H1 (cell line): ENCODE measurements around the gene ZNF629. TPM values are rescaled to one million over a fixed set of nuclear protein-coding genes. Genes with fewer than 3 reads are reported as not detected.

Experiments
- CTCF ChIA-PET: fragments of 300-600 bp; sonication (Branson Sonifier 250); formaldehyde crosslinking; loops from one replicate; lab custom pipeline; 2021; ENCODE audit not compliant: partially characterized antibody; lab: Charles Lee
- POLR2A ChIA-PET: fragments of 300-600 bp; sonication (Branson Sonifier 250); formaldehyde crosslinking; loops from one replicate; lab custom pipeline; 2021; ENCODE audit warnings: inconsistent platforms; ENCODE audit not compliant: partially characterized antibody; lab: Charles Lee
- DNase-seq, 2 experiments: peaks; one replicate each; pipeline versions ENCODE4 v3.0.0 to v3.0.0-alpha.2; 2010 to 2022; ENCODE audit warnings: low spot score in 2 of 2, low read depth in 1 of 2, mixed read lengths in 1 of 2
- FAIRE-seq: peaks from 2 replicates; lab custom pipeline; 2011; peaks lifted over from hg19 to GRCh38; lab: Jason Lieb, UNC
- H2AFZ ChIP-seq: 2 replicates; pipeline ENCODE4 v1.8.1; 2012; ENCODE audit warnings: low read length, inconsistent platforms
- H2AK5ac ChIP-seq: 2 replicates; pipeline ENCODE4 v1.6.1; 2013; ENCODE audit warnings: low read depth, low read length
- H2BK120ac ChIP-seq: replicated peaks from 2 replicates; pipeline ENCODE3; 2013; ENCODE audit warnings: low read depth, low read length, inconsistent platforms
- H2BK12ac ChIP-seq: 2 replicates; pipeline ENCODE4 v1.6.1; 2013; ENCODE audit warnings: low read depth, low read length
- H2BK15ac ChIP-seq: 2 replicates; pipeline ENCODE4 v1.6.1; 2013; ENCODE audit warnings: low read length
- H2BK20ac ChIP-seq: 2 replicates; pipeline ENCODE4 v1.6.1; 2013; ENCODE audit warnings: low read length
- H2BK5ac ChIP-seq: 2 replicates; pipeline ENCODE4 v1.6.1; 2013; ENCODE audit warnings: low read depth, low read length
- H3K14ac ChIP-seq: 2 replicates; pipeline ENCODE4 v1.6.1; 2013; ENCODE audit warnings: inconsistent platforms; ENCODE audit not compliant: insufficient read length
- H3K18ac ChIP-seq: 2 replicates; pipeline ENCODE4 v1.6.1; 2013; ENCODE audit warnings: low read length; ENCODE audit errors: extremely low read depth
- H3K23ac ChIP-seq: 2 replicates; pipeline ENCODE4 v1.6.1; 2013; ENCODE audit warnings: inconsistent platforms; ENCODE audit not compliant: insufficient read length
- H3K23me2 ChIP-seq: 2 replicates; pipeline ENCODE4 v1.6.1; 2013; ENCODE audit warnings: low read depth, low read length
- H3K27ac ChIP-seq: 2 replicates; pipeline ENCODE4 v1.6.1; 2011; ENCODE audit warnings: low read depth, low read length, inconsistent platforms
- H3K27me3 ChIP-seq, 4 experiments: replicated peaks in 1 of 4; 1 replicate in 1 of 4; 2 replicates in 3 of 4; pipeline versions ENCODE4 v1.6.1 to v1.8.1; 2011 to 2013; ENCODE audit warnings: low read length in 3 of 4, mild to moderate bottlenecking in 3 of 4, inconsistent platforms in 2 of 4, mixed read lengths in 2 of 4, moderate library complexity in 1 of 4; ENCODE audit not compliant: control insufficient read depth in 3 of 4, insufficient read depth in 3 of 4; ENCODE audit errors: extremely low read depth in 1 of 4
- H3K36me3 ChIP-seq, 4 experiments: 2 replicates each; pipeline versions ENCODE4 v1.6.1 to v1.8.1; 2011 to 2013; ENCODE audit warnings: mild to moderate bottlenecking in 4 of 4, low read length in 3 of 4, moderate library complexity in 2 of 4, control low read depth in 1 of 4, inconsistent platforms in 1 of 4; ENCODE audit not compliant: insufficient read depth in 4 of 4, control insufficient read depth in 2 of 4
- H3K4ac ChIP-seq: replicated peaks from 2 replicates; pipeline ENCODE3; 2013; ENCODE audit warnings: low read length, low read depth, mixed read lengths, inconsistent platforms; ENCODE audit not compliant: insufficient read length
- H3K4me1 ChIP-seq, 4 experiments: replicated peaks in 1 of 4; 1 replicate in 1 of 4; 2 replicates in 3 of 4; pipeline versions ENCODE4 v1.6.1 to v1.8.1; 2011 to 2013; ENCODE audit warnings: low read length in 3 of 4, inconsistent platforms in 2 of 4, mixed read lengths in 1 of 4; ENCODE audit not compliant: insufficient read depth in 4 of 4, control insufficient read depth in 3 of 4
- H3K4me2 ChIP-seq, 2 experiments: 2 replicates each; pipeline versions ENCODE4 v1.6.1 to v1.8.1; 2011 to 2013; ENCODE audit warnings: low read depth in 2 of 2, low read length in 2 of 2, control low read depth in 1 of 2, inconsistent platforms in 1 of 2, mild to moderate bottlenecking in 1 of 2; ENCODE audit not compliant: insufficient read depth in 1 of 2
- H3K4me3 ChIP-seq, 4 experiments: fragments of 200-600, 300-600 bp in 1 of 4; sonication (generic), shearing (Covaris generic), sonication (Bioruptor Twin) in 1 of 4; 2 replicates each; pipeline versions ENCODE4 v1.5.1 to v1.8.1; 2011 to 2016; ENCODE audit warnings: low read length in 4 of 4, low read depth in 3 of 4, control low read depth in 2 of 4, inconsistent platforms in 2 of 4, mild to moderate bottlenecking in 2 of 4, mixed read lengths in 1 of 4, moderate library complexity in 1 of 4; ENCODE audit not compliant: insufficient read depth in 2 of 4; ENCODE audit errors: extremely low read depth in 1 of 4
- H3K56ac ChIP-seq: replicated peaks from 2 replicates; pipeline ENCODE3; 2013; ENCODE audit warnings: low read depth, mild to moderate bottlenecking, mixed read lengths, low read length, inconsistent platforms; ENCODE audit not compliant: insufficient read length
- H3K79me1 ChIP-seq: 2 replicates; pipeline ENCODE4 v1.6.1; 2013; ENCODE audit warnings: low read depth, low read length, control low read depth
- H3K79me2 ChIP-seq, 2 experiments: 2 replicates each; pipeline versions ENCODE4 v1.6.1 to v1.8.1; 2012 to 2013; ENCODE audit warnings: low read length in 2 of 2, mild to moderate bottlenecking in 2 of 2, inconsistent platforms in 1 of 2; ENCODE audit not compliant: insufficient read depth in 2 of 2, control insufficient read depth in 1 of 2
- H3K9ac ChIP-seq, 4 experiments: replicated peaks in 1 of 4; 1 replicate in 1 of 4; 2 replicates in 3 of 4; pipeline versions ENCODE4 v1.6.1 to v1.8.1; 2011 to 2013; ENCODE audit warnings: low read depth in 3 of 4, low read length in 3 of 4, control low read depth in 2 of 4, mild to moderate bottlenecking in 2 of 4, moderate library complexity in 2 of 4, inconsistent platforms in 1 of 4; ENCODE audit errors: extremely low read depth in 1 of 4
- H3K9me3 ChIP-seq, 2 experiments: 2 replicates each; pipeline versions ENCODE4 v1.6.1 to v1.8.1; 2012 to 2013; ENCODE audit warnings: mild to moderate bottlenecking in 2 of 2, moderate library complexity in 2 of 2, control low read depth in 1 of 2, inconsistent platforms in 1 of 2, low read depth in 1 of 2, low read length in 1 of 2, mixed read lengths in 1 of 2; ENCODE audit not compliant: insufficient read depth in 2 of 2
- H4K20me1 ChIP-seq, 2 experiments: replicated peaks in 1 of 2; 2 replicates each; pipeline versions ENCODE3 to v1.8.1; 2011 to 2013; ENCODE audit warnings: inconsistent platforms in 2 of 2, low read length in 2 of 2, mild to moderate bottlenecking in 1 of 2; ENCODE audit not compliant: insufficient read depth in 2 of 2, control insufficient read depth in 1 of 2
- H4K5ac ChIP-seq: 2 replicates; pipeline ENCODE4 v1.6.1; 2013; ENCODE audit warnings: low read length, low read depth, mixed read lengths, inconsistent platforms; ENCODE audit not compliant: insufficient read length
- H4K8ac ChIP-seq: 2 replicates; pipeline ENCODE4 v1.8.0; 2013; ENCODE audit warnings: mild to moderate bottlenecking, moderate library complexity, low read length, inconsistent platforms; ENCODE audit not compliant: insufficient read depth; ENCODE audit errors: extremely low read depth
- H4K91ac ChIP-seq: replicated peaks from 2 replicates; pipeline ENCODE3; 2013; ENCODE audit warnings: low read length, mixed read lengths, inconsistent platforms; ENCODE audit not compliant: insufficient read length
- CEBPB ChIP-seq: IDR thresholded peaks from 2 replicates; pipeline ENCODE4 v1.6.1; 2012; ENCODE audit warnings: low read depth, low read length
- WGBS, 2 experiments: shearing (Covaris generic) in 1 of 2; methylation state at CpG; one replicate each; pipeline versions ENCODE4 v1.1.6 to v1.1.7; 2013 to 2015; ENCODE audit warnings: low lambda C conversion rate in 2 of 2, mixed read lengths in 2 of 2, inconsistent platforms in 1 of 2, low coverage in 1 of 2, missing lambda C conversion rate in 1 of 2; ENCODE audit not compliant: insufficient replicate concordance in 2 of 2, insufficient coverage in 1 of 2, insufficient read length in 1 of 2; ENCODE audit errors: extremely low coverage in 1 of 2, missing lambda C conversion rate in 1 of 2; 5-methylcytosine and 5-hydroxymethylcytosine counted together
- polyA plus RNA-seq, 7 experiments: library from polyadenylated mRNA; depleted of rRNA in 3 of 7; stranded (reverse) in 5 of 7; unstranded in 2 of 7; fragments of >200 nt in 5 of 7; fragments of 200-250 nt in 2 of 7; gene quantifications; 1 replicate in 5 of 7; 2 replicates in 1 of 7; 4 replicates in 1 of 7; pipeline versions ENCODE4 v1.2.1 to v1.2.3, GENCODE V29; 2011 to 2013; ENCODE audit warnings: missing spikeins in 2 of 7, mixed read lengths in 2 of 7
- total RNA-seq: library from RNA; stranded (reverse); fragmentation: NEBNext Ultra II Directional; extraction: Animal tissue kit (Norgen Biotek cat#: 25700); gene quantifications from 2 replicates; pipeline ENCODE4 v1.2.1, GENCODE V29; 2021

ZNF629 gene
- total and polyA plus RNA-seq, 2 of the 8 experiments (the other 6 are each of a cell fraction or from before 2014, with no cell fraction given) = 11.0 to 19.5 TPM

DNA sequence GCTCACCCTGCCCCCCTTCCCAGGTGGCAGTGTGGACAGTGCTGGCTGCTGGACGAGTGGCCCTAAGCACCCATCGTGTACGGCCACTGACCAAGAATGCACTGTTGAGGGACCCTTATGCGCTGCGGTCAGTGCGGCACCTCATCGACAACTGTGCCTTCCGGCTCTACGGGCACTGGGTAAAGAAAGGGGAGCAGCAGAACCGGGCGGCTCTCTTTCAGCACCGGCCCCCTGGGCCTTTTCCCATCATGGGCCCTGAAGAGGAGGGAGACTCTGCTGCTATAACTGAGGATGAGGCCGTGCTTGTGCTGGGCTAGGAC is 30.3 kb downstream of the ZNF629 start:
- no peak overlapping the region for H3K9ac ChIP-seq
- no peaks in the 10 kb centered on the region for H3K79me2 ChIP-seq
- ChIA-PET POLR2A (interaction anchor here (0.7 to 9.0 kb wide), 8 partner anchors 6 to 37 kb away, joined by 3 to 92 read pairs (median 4); partner anchors contain the start of gene PHKG2), CTCF (interaction anchor here (0.7 kb wide), 1 partner anchor 179 kb away, joined by 3 read pairs; no protein-coding TSS in a partner anchor)
- H3K23ac ChIP-seq = no peak overlapping the region
- no peak overlapping the region for H2BK12ac ChIP-seq
- no peak overlapping the region for H2BK120ac ChIP-seq
- H3K4me3 ChIP-seq = no peak overlapping the region
- no peak overlapping the region for H2AK5ac ChIP-seq
- H3K27me3 ChIP-seq = no peaks in the 10 kb centered on the region
- 93% methylated on average over 13 of the region's 13 CpGs; no CpG with 5 or more reads in 1 of the 2 experiments for WGBS, 2 experiments
- H4K20me1 ChIP-seq = peaks cover 0 to 10% of the 10 kb centered on the region in 2 experiments
- H3K36me3 ChIP-seq = peaks cover 0 to 23% (median 12%) of the 10 kb centered on the region in 4 experiments; a peak in 5 of 8 replicates
- no peak for DNase-seq
- peaks cover 8% of the 10 kb centered on the region for H3K23me2 ChIP-seq
- no peak overlapping the region for H2BK20ac ChIP-seq
- H3K18ac ChIP-seq = no peak overlapping the region
- no peaks in the 10 kb centered on the region for H3K9me3 ChIP-seq
- no peak overlapping the region for H3K4ac ChIP-seq
- H2BK5ac ChIP-seq = no peak overlapping the region
- no peak overlapping the region for H2BK15ac ChIP-seq
- no peak overlapping the region; the same call in 1 of the 2 replicates for H4K8ac ChIP-seq
- peaks cover 3% of the 10 kb centered on the region; the same call in 1 of the 2 replicates for H3K79me1 ChIP-seq
- no peak overlapping the region for H3K27ac ChIP-seq
- H3K4me1 ChIP-seq = peaks cover 0 to 5% (median 2%) of the 10 kb centered on the region in 4 experiments; a peak in 3 of 7 replicates
- no peak overlapping the region for H2AFZ ChIP-seq
- no peak for TF ChIP-seq CEBPB
- no peak overlapping the region for H3K56ac ChIP-seq
- no peak overlapping the region for H3K14ac ChIP-seq
- no peak overlapping the region for H4K5ac ChIP-seq
- H3K4me2 ChIP-seq = no peak overlapping the region
- FAIRE-seq = no peak
- H4K91ac ChIP-seq = no peak overlapping the region
